ENCODE data around the gene PCBP3. TPM values are rescaled to one million over a fixed set of nuclear protein-coding genes. Genes with fewer than 3 reads are reported as not detected.

Gene PCBP3
- 10.8 and 10.9 TPM in 2 replicates for total RNA-seq (2021)
- long read RNA-seq, transcript PCBP3-206 (16 exons, 2,202 nt), result major isoform, 16 of 134 reads
- long read RNA-seq, partial matches to known transcripts, result 15 of 134 reads
- long read RNA-seq, other reads (novel, unspliced or antisense), result 98 of 134 reads

GRCh38 chr21:45643021-45643980, at the start of gene PCBP3:
Gene PCBP3 (plus strand): TSS chr21:45643725. CDS start chr21:45850086, 206,361 bp downstream.
- Histone ChIP-seq H3K23ac (ENCODE audit: insufficient read length, low read depth, low read length) (no peak within 1 kb of the TSS), H3K23me2 (ENCODE audit: insufficient read length, low read depth, low read length, poor library complexity, severe bottlenecking) (peaks cover 7% of the 10 kb centered on the region), H3K4me2 (ENCODE audit: insufficient read depth, insufficient read length, low read length) (peak within 1 kb of the TSS; percentile 57), H3K27me3 (ENCODE audit: insufficient read depth, low read length) (peaks cover 5% of the 10 kb centered on the region; the same call in 1 of the 2 replicates), H4K91ac (ENCODE audit: insufficient read length, low read depth, low read length) (no peak within 1 kb of the TSS), H4K5ac (ENCODE audit: insufficient read length, low read depth, low read length) (no peak within 1 kb of the TSS), H3K56ac (ENCODE audit: insufficient read length, low read depth, low read length) (no peak within 1 kb of the TSS), H2BK5ac (ENCODE audit: insufficient read length, low read length) (no peak within 1 kb of the TSS), H2BK20ac (ENCODE audit: low read depth, low read length, poor library complexity, severe bottlenecking) (no peak within 1 kb of the TSS), H3K27ac (ENCODE audit: insufficient read length, low read depth, low read length) (no peak within 1 kb of the TSS), H3K14ac (ENCODE audit: insufficient read depth, low read length) (no peak within 1 kb of the TSS), H3K18ac (ENCODE audit: insufficient read length, low read depth, low read length) (no peak within 1 kb of the TSS), H3K9me3 (ENCODE audit: control insufficient read depth, low read depth, low read length) (no peaks in the 10 kb centered on the region), H2AK5ac (ENCODE audit: insufficient read length, low read length) (no peak within 1 kb of the TSS), H3K4ac (ENCODE audit: low read depth, low read length) (no peak within 1 kb of the TSS), H3K9ac (ENCODE audit: extremely low read depth, insufficient read length, low read length) (no peak within 1 kb of the TSS), H3K79me2 (ENCODE audit: insufficient read depth, low read length) (no peaks in the 10 kb centered on the region), H2BK120ac (ENCODE audit: low read depth, low read length, poor library complexity, severe bottlenecking) (no peak within 1 kb of the TSS), H2BK15ac (ENCODE audit: low read depth, low read length) (no peak within 1 kb of the TSS), H2AFZ (ENCODE audit: low read length) (no peak within 1 kb of the TSS), H3T11ph (ENCODE audit: low read length) (no peak within 1 kb of the TSS), H4K8ac (replicated peaks; ENCODE audit: insufficient read length, low read depth, low read length) (no peak within 1 kb of the TSS), H3K4me1 (ENCODE audit: insufficient read depth, low read length) (no peaks in the 10 kb centered on the region), H3K79me1 (ENCODE audit: insufficient read depth, low read depth, low read length, poor library complexity, severe bottlenecking) (no peaks in the 10 kb centered on the region), H4K20me1 (ENCODE audit: control insufficient read depth, insufficient read depth, insufficient read length) (no peaks in the 10 kb centered on the region), H2BK12ac (ENCODE audit: insufficient read length, low read depth, low read length) (no peak within 1 kb of the TSS)
- peaks cover 0 to 1% (median 0%) of the 10 kb centered on the region in 3 experiments; a peak in 1 of 7 replicates for H3K36me3 Mint-ChIP-seq (ENCODE audit: insufficient read depth in 1 of 3, low read depth in 3 of 3)
- DNase-seq, result peak; percentile 98
- H3K27ac Mint-ChIP-seq, result no peak within 1 kb of the TSS
- no peak for TF ChIP-seq CTCF (conservative IDR thresholded peaks at IDR 0.05)
- H3K4me1 Mint-ChIP-seq, result peaks cover 26 to 30% of the 10 kb centered on the region in 2 experiments
- H3K4me3 Mint-ChIP-seq, result peak within 1 kb of the TSS; percentile 75 to 85
- H3K9me3 Mint-ChIP-seq, result peaks cover 0 to 3% of the 10 kb centered on the region in 2 experiments; a peak in 1 of 5 replicates
- peaks cover 24% of the 10 kb centered on the region for H3K27me3 Mint-ChIP-seq (ENCODE audit: low read depth)
- WGBS (ENCODE audit: extremely low coverage, insufficient read length, low lambda C conversion rate), result no CpG with 5 or more reads among the region's 120 CpGs
